ENCODE results near the gene MTSS2. TPM values are rescaled to one million over a fixed set of nuclear protein-coding genes. Genes with fewer than 3 reads are reported as not detected.

The MTSS2 gene
- total and polyA plus RNA-seq, 2 of the 8 experiments (the other 6 are each of a cell fraction or from before 2014, with no cell fraction given): 23.3 to 36.7 TPM

GRCh38 chr16:70675851-70676513 lies 9.9 kb downstream of the MTSS2 start:
- Histone ChIP-seq H3K4me1 (replicated peaks in 1 of 4; ENCODE audit: control insufficient read depth in 3 of 4, insufficient read depth in 4 of 4, low read length in 3 of 4) (peaks cover 0 to 7% (median 3%) of the 10 kb centered on the region in 4 experiments; a peak in 3 of 7 replicates), H3K4ac (replicated peaks; ENCODE audit: insufficient read length, low read depth, low read length) (no peak overlapping the region), H3K18ac (ENCODE audit: extremely low read depth, low read length) (no peak overlapping the region), H3K4me3 (ENCODE audit: extremely low read depth in 1 of 4, insufficient read depth in 2 of 4, low read depth in 3 of 4, low read length in 4 of 4) (no peak overlapping the region), H2BK120ac (replicated peaks; ENCODE audit: low read depth, low read length) (no peak overlapping the region), H3K9me3 (ENCODE audit: insufficient read depth in 2 of 2, low read depth in 1 of 2, low read length in 1 of 2) (no peaks in the 10 kb centered on the region), H2BK20ac (ENCODE audit: low read length) (no peak overlapping the region), H3K23ac (ENCODE audit: insufficient read length) (no peak overlapping the region), H4K8ac (ENCODE audit: extremely low read depth, insufficient read depth, low read length) (no peak overlapping the region; the same call in 1 of the 2 replicates), H3K23me2 (ENCODE audit: low read depth, low read length) (no peaks in the 10 kb centered on the region), H3K36me3 (ENCODE audit: control insufficient read depth in 2 of 4, insufficient read depth in 4 of 4, low read length in 3 of 4) (peaks cover 0 to 12% (median 1%) of the 10 kb centered on the region in 4 experiments; a peak in 2 of 8 replicates), H3K79me1 (ENCODE audit: low read depth, low read length) (no peaks in the 10 kb centered on the region), H3K56ac (replicated peaks; ENCODE audit: insufficient read length, low read depth, low read length) (no peak overlapping the region), H3K9ac (replicated peaks in 1 of 4; ENCODE audit: extremely low read depth in 1 of 4, low read depth in 3 of 4, low read length in 3 of 4) (no peak overlapping the region), H4K20me1 (replicated peaks in 1 of 2; ENCODE audit: control insufficient read depth in 1 of 2, insufficient read depth in 2 of 2, low read length in 2 of 2) (no peaks in the 10 kb centered on the region), H2BK15ac (ENCODE audit: low read length) (no peak overlapping the region), H2BK5ac (ENCODE audit: low read depth, low read length) (no peak overlapping the region), H3K79me2 (ENCODE audit: control insufficient read depth in 1 of 2, insufficient read depth in 2 of 2, low read length in 2 of 2) (no peaks in the 10 kb centered on the region), H2BK12ac (ENCODE audit: low read depth, low read length) (no peak overlapping the region), H3K27me3 (replicated peaks in 1 of 4; ENCODE audit: control insufficient read depth in 3 of 4, extremely low read depth in 1 of 4, insufficient read depth in 3 of 4, low read length in 3 of 4) (no peaks in the 10 kb centered on the region), H2AFZ (ENCODE audit: low read length) (no peak overlapping the region), H3K4me2 (ENCODE audit: insufficient read depth in 1 of 2, low read depth in 2 of 2, low read length in 2 of 2) (no peak overlapping the region), H3K14ac (ENCODE audit: insufficient read length) (no peak overlapping the region), H3K27ac (ENCODE audit: low read depth, low read length) (no peak overlapping the region), H4K5ac (ENCODE audit: insufficient read length, low read depth, low read length) (no peak overlapping the region), H4K91ac (replicated peaks; ENCODE audit: insufficient read length, low read length) (no peak overlapping the region), H2AK5ac (ENCODE audit: low read depth, low read length) (no peak overlapping the region)
- FAIRE-seq (no peak), DNase-seq (ENCODE audit: low read depth in 1 of 2, low spot score in 2 of 2) (no peak)
- WGBS, 2 experiments (ENCODE audit: extremely low coverage in 1 of 2, insufficient coverage in 1 of 2, insufficient read length in 1 of 2, insufficient replicate concordance in 2 of 2, low coverage in 1 of 2, low lambda C conversion rate in 2 of 2, missing lambda C conversion rate in 1 of 2): 90% methylated on average over 7 of the region's 7 CpGs; no CpG with 5 or more reads in 1 of the 2 experiments
- ChIA-PET POLR2A (ENCODE audit: partially characterized antibody) (interaction anchor here (0.5 to 1.2 kb wide), 3 partner anchors 8 to 95 kb away, joined by 3 to 4 read pairs (median 3); no protein-coding TSS in a partner anchor), CTCF (ENCODE audit: partially characterized antibody) (interaction anchor here (1.1 to 8.0 kb wide), 5 partner anchors 12 to 95 kb away, joined by 3 to 141 read pairs (median 5); no protein-coding TSS in a partner anchor)
- TF ChIP-seq SIN3A (conservative IDR thresholded peaks at IDR 0.05 in 1 of 2, IDR thresholded peaks at IDR 0.05 in 1 of 2; ENCODE audit: low read depth in 1 of 2, low read length in 2 of 2) (no peak), BCL11A (IDR thresholded peaks at IDR 0.05; ENCODE audit: low read depth in 2 of 2, low read length in 2 of 2) (no peak), TEAD4 (IDR thresholded peaks at IDR 0.05; ENCODE audit: low read depth, low read length) (no peak), SRF (IDR thresholded peaks at IDR 0.05; ENCODE audit: low read depth, low read length) (no peak), KDM5A (IDR thresholded peaks at IDR 0.05; ENCODE audit: low read length) (no peak), POLR2A (IDR thresholded peaks at IDR 0.05; ENCODE audit: control extremely low read depth in 1 of 2, low read depth in 2 of 2, low read length in 2 of 2) (no peak), YY1 (IDR thresholded peaks at IDR 0.05; ENCODE audit: low read depth, low read length) (no peak), KDM1A (IDR thresholded peaks at IDR 0.05; ENCODE audit: borderline replicate concordance, low read length) (no peak), SIRT6 (IDR thresholded peaks at IDR 0.05; ENCODE audit: low read length) (no peak), MAX (IDR thresholded peaks at IDR 0.05) (no peak), MAFK (IDR thresholded peaks at IDR 0.05; ENCODE audit: low read depth, low read length) (no peak), BACH1 (IDR thresholded peaks at IDR 0.05; ENCODE audit: low read length) (no peak), BRCA1 (IDR thresholded peaks at IDR 0.05; ENCODE audit: low read depth, low read length) (no peak)

All from H1 (cell line).